Measurements from ENCODE around the gene RNF25.
"Not testable (repeated sequence)": the region's sequence is repeated elsewhere in the genome, so short reads cannot be mapped to it uniquely, and the experiment has no call there.

RNF25 gene, protein sequence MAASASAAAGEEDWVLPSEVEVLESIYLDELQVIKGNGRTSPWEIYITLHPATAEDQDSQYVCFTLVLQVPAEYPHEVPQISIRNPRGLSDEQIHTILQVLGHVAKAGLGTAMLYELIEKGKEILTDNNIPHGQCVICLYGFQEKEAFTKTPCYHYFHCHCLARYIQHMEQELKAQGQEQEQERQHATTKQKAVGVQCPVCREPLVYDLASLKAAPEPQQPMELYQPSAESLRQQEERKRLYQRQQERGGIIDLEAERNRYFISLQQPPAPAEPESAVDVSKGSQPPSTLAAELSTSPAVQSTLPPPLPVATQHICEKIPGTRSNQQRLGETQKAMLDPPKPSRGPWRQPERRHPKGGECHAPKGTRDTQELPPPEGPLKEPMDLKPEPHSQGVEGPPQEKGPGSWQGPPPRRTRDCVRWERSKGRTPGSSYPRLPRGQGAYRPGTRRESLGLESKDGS

GRCh38 chr2:218671654-218672566 is at the start of gene RNF25, which contains the start of gene STK36:
Gene RNF25 (minus strand): TSS chr2:218672002. CDS start chr2:218671970, 32 bp downstream.
Gene STK36 (plus strand): TSS chr2:218672086. CDS start chr2:218672830, 744 bp downstream.
- DNase-seq (ENCODE audit: low read depth), result peak; percentile 56

- DNase-seq (ENCODE audit: low read depth), result no peak
Observed at GRCh38 chr2:218721488-218721887, 49.7 kb upstream of the RNF25 start.

DNA sequence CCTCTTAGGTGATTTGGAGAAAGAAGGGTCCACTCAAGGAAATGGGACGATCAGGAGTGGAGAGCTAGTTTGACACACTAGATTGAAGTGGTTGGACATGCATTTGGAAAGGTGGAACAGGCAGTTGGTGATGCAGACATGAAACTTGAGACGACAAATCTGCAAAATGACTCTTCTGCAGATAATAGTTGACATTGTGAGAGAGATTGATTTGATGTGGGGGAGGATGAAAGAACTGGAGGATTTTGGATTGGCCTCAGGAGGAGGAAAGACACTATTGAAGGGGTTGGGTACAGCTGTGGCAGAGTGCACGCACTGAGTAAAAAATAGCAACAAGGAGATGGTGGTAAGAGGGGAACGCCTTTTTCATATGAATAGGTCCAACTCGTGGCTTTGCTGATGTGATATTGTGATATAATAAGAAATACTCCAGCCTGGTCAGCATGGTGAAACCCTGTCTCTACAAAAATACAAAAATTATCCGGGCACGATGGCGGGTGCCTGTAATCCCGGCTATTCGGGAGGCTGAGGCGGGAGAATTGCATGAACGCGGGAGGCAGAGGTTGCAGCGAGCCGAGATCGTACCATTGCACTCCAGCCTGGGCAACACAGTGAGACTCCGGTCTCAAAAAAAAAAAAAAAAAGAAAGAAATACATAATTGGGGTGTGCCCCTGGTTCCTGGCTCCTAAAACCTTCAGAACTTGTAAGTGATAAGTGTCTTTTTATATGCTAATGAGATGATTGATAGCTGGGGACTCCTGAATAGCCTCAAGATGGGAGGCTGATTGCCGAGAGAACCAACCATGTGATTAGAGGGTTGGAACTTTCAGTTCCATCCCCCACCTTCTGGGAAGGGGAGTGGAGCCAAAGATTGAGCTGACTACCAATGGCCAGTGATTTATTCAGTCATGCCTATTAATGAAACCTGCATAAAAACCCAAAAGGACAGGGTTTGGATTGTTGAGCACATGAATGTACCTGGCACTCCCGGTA is 48.5 kb upstream of the RNF25 start:
- no peak for DNase-seq (ENCODE audit: low read depth)

- DNase-seq (ENCODE audit: low read depth), result no peak
Observed at GRCh38 chr2:218719457-218719856, 47.7 kb upstream of the RNF25 start.

GRCh38 chr2:218718058-218718457 is 46.3 kb upstream of the RNF25 start:
- no peak for DNase-seq (ENCODE audit: low read depth)

- no peak for DNase-seq (ENCODE audit: low read depth)
Observed at GRCh38 chr2:218717262-218717661, 45.5 kb upstream of the RNF25 start.

DNA sequence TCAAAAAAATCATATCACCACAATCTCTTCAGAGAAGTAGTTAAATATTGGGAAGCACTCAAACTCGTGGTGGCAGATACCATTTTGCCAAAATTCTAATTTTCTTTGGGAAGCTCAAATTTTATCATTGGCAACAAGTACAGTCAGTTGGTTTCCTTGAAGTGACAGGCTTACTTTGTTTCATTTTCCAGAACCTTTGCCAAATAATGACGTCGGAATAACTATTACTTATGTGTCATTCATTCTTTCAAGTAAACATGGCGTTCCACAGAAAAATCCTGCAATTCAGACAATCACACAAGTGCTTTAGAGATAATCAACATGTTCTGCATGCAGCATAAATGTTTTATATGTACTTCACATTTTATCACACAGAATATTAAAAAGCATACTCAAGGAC is 44.3 kb upstream of the RNF25 start:
- no peak for DNase-seq (ENCODE audit: low read depth)

DNA sequence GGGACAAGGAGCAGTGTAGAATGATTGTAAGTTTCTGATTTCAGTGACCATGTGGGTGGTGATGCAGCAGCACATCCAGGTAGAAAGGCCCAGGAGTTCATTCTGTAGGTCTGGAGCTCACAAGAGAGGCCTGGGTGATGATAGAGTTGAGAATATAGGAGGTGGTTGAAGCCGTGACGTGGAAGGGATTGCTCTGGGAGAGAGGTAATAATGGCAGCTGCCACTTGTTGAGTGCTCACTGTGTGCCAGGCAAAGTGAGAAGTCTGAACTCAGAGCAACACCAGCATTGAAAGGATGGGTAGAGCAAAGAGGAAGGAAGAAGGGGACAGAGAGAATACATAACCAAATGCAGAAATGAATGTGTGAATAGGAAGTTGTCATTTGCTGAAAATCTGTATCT is 42.1 kb upstream of the RNF25 start:
- DNase-seq (ENCODE audit: low read depth), result no peak

DNA sequence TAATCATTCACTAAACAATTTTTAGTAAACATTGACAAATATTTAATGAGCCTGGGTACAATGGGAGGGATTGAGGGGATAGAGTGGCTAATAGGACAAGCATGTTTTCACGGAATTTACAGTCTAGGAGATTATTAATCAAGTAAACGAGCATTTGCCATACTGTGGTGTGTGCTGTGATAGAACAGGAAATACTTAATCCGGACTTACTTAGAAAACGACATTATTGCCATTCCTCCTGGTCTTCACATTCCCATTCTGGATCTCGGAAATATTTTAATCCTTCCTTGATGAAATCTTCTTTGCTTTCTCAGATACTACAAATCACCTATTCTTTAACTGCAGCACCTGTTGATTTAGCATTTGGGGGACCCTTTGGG is 39.7 kb upstream of the RNF25 start:
- DNase-seq (ENCODE audit: low read depth), result no peak

GRCh38 chr2:218710687-218711549 is 39.1 kb upstream of the RNF25 start, which contains the start of gene TTLL4:
Gene TTLL4 (plus strand): TSS chr2:218710835. CDS start chr2:218737677, 26,842 bp downstream.
- peak; percentile 97 for DNase-seq (ENCODE audit: low read depth)

- no peak for DNase-seq (ENCODE audit: low read depth)
Observed at GRCh38 chr2:218710334-218710686, 38.5 kb upstream of the RNF25 start.

- DNase-seq (ENCODE audit: low read depth), result no peak
Observed at GRCh38 chr2:218709908-218710307, 38.1 kb upstream of the RNF25 start.

DNA sequence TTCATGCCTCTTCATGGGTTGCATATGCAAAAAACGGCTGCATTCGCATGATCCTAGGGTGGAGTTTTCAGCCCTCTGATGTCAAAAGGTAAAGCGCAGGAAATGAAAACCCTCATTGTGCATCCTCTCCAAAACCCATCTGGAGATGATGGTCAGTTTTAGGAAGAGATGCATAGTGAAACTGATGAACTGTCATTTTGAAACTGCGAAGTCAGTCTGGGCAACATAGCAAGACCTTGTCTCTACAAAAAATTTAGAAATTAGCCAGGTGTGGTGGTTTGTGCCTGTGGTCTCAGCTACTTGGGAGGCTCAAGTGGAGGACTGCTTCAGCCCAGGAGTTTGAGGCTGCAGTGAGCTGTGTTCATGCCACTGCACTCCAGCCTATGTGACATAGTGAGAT is 36.3 kb upstream of the RNF25 start:
- DNase-seq (ENCODE audit: low read depth), result no peak

- DNase-seq (ENCODE audit: low read depth), result no peak
Observed at GRCh38 chr2:218703341-218703740, 31.5 kb upstream of the RNF25 start.

DNA sequence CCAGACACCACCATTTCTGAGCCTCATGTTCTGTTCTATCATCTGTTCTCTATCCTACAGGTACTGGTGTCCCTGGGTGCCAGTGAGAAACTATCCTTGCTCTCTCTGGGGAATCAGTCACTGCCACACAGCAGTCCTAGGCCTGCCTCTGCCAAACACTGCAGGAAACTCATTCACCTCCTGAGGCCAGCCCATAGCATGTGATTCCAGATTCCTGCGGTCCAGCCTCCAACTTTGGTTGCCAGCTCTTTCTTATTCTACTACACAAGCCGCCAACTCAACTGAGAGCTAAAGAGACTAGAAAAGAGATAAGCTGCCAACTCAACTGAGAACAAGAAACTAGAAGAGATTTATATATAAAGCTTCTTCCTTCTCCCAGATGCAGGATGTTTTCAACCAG is 30.0 kb upstream of the RNF25 start:
- DNase-seq (ENCODE audit: low read depth), result no peak

DNA sequence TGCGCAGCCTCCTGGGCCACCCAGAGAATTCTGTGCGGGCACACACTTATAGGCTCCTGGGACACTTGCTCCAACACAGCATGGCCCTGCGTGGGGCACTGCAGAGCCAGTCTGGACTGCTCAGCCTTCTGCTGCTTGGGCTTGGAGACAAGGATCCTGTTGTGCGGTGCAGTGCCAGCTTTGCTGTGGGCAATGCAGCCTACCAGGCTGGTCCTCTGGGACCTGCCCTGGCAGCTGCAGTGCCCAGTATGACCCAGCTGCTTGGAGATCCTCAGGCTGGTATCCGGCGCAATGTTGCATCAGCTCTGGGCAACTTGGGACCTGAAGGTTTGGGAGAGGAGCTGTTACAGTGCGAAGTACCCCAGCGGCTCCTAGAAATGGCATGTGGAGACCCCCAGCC is 27.1 kb upstream of the RNF25 start:
- no peak for DNase-seq (ENCODE audit: low read depth)

GRCh38 chr2:218694405-218695145 is 22.8 kb upstream of the RNF25 start:
- no peak for DNase-seq (ENCODE audit: low read depth)

DNA sequence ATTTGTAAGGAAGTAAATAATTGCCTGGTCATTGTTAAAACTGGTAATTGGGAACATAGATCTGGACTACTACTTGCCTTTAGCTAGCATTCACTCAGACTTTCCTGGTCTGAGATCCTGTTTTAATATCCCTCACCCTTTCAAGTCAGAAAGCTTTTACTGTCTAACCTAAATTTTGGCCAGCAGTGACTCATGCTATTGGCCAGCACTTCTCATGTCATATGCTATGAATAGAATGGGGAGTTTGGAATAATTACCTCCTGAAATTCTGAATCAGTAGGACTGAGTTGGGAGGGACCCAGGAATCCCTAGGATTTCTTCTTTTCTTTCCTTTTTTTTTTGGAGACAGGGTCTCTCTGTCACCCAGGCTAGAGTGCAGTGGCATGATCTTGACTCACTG is 19.4 kb upstream of the RNF25 start:
- no peak for DNase-seq (ENCODE audit: low read depth)

- DNase-seq (ENCODE audit: low read depth), result not testable (repeated sequence)
Observed at GRCh38 chr2:218687400-218688060, 15.7 kb upstream of the RNF25 start.
